GM19397 (cell line): ENCODE measurements around the gene GPM6B.

Experiments used
- ATAC-seq: cut with Tn5 transposase; IDR thresholded peaks from one replicate; pipeline ENCODE4 v1.9.1; 2021; ENCODE audit warnings: mild to moderate bottlenecking, moderate library complexity; ENCODE audit not compliant: unreplicated experiment

Gene GPM6B

GRCh38 chrX:13816643-13817627, at the start of gene GPM6B:
Gene GPM6B, minus strand, starts transcription at chrX:13817093. Its CDS starts 189 bp downstream, at chrX:13816904.
- ATAC-seq = no peak

GRCh38 chrX:13864264-13864663, 47.4 kb upstream of the GPM6B start:
- ATAC-seq = no peak

- no peak for ATAC-seq
These were observed 46.4 kb upstream of the GPM6B start for GRCh38 chrX:13863324-13863723.

GRCh38 chrX:13859724-13860123, 42.8 kb upstream of the GPM6B start:
- no peak for ATAC-seq

- no peak for ATAC-seq
These were observed 40.9 kb upstream of the GPM6B start for GRCh38 chrX:13857804-13858203.

GRCh38 chrX:13855689-13856450, 39.0 kb upstream of the GPM6B start:
- no peak for ATAC-seq

- no peak for ATAC-seq
These were observed 37.1 kb upstream of the GPM6B start for GRCh38 chrX:13854003-13854402.

GRCh38 chrX:13852001-13852695, 35.3 kb upstream of the GPM6B start:
- ATAC-seq = no peak

GRCh38 chrX:13845721-13846378, 29.0 kb upstream of the GPM6B start:
- no peak for ATAC-seq

GRCh38 chrX:13843150-13843721, 26.3 kb upstream of the GPM6B start:
- no peak for ATAC-seq

- ATAC-seq = no peak
These were observed 23.2 kb upstream of the GPM6B start for GRCh38 chrX:13840121-13840520.

GRCh38 chrX:13837290-13837745, 20.4 kb upstream of the GPM6B start:
- no peak for ATAC-seq

GRCh38 chrX:13836575-13836974, 19.7 kb upstream of the GPM6B start:
- no peak for ATAC-seq

- ATAC-seq = no peak
These were observed 18.9 kb upstream of the GPM6B start for GRCh38 chrX:13835825-13836224.

GRCh38 chrX:13834355-13834754, 17.5 kb upstream of the GPM6B start:
- ATAC-seq = no peak

GRCh38 chrX:13829983-13830382, 13.1 kb upstream of the GPM6B start:
- no peak for ATAC-seq

GRCh38 chrX:13828392-13828791, 11.5 kb upstream of the GPM6B start:
- no peak for ATAC-seq

- no peak for ATAC-seq
These were observed 10.6 kb upstream of the GPM6B start for GRCh38 chrX:13827298-13828090.

GRCh38 chrX:13826770-13827169, 9.9 kb upstream of the GPM6B start:
- no peak for ATAC-seq
